Measurements from ENCODE around the gene RABGAP1L.

Gene RABGAP1L

GRCh38 chr1:174963529-174964125, 804.3 kb downstream of the RABGAP1L start:
- no peak for DNase-seq (ENCODE audit: low spot score)

GRCh38 chr1:174964261-174964971, 805.1 kb downstream of the RABGAP1L start:
- peak; percentile 6 for DNase-seq (ENCODE audit: low spot score)

- DNase-seq (ENCODE audit: low spot score): no peak
Measured at GRCh38 chr1:174964972-174965361, 805.6 kb downstream of the RABGAP1L start.

- no peak for DNase-seq (ENCODE audit: low spot score)
Measured at GRCh38 chr1:174965362-174966007, 806.2 kb downstream of the RABGAP1L start.

GRCh38 chr1:174966008-174966572, 806.8 kb downstream of the RABGAP1L start:
- no peak for DNase-seq (ENCODE audit: low spot score)

- DNase-seq (ENCODE audit: low spot score): no peak
Measured at GRCh38 chr1:174967845-174968705, 808.8 kb downstream of the RABGAP1L start.

GRCh38 chr1:174968750-174969244, 809.5 kb downstream of the RABGAP1L start:
- DNase-seq (ENCODE audit: low spot score): peak; percentile 13

GRCh38 chr1:174969977-174970376, 810.7 kb downstream of the RABGAP1L start:
- no peak for DNase-seq (ENCODE audit: low spot score)

GRCh38 chr1:174971466-174971865, 812.1 kb downstream of the RABGAP1L start:
- DNase-seq (ENCODE audit: low spot score): no peak

- DNase-seq (ENCODE audit: low spot score): no peak
Measured at GRCh38 chr1:174971902-174972301, 812.6 kb downstream of the RABGAP1L start.

GRCh38 chr1:174974711-174975119, 815.4 kb downstream of the RABGAP1L start:
- DNase-seq (ENCODE audit: low spot score): no peak

- no peak for DNase-seq (ENCODE audit: low spot score)
Measured at GRCh38 chr1:174975764-174976163, 816.4 kb downstream of the RABGAP1L start.

GRCh38 chr1:174976436-174977108, 817.3 kb downstream of the RABGAP1L start:
- DNase-seq (ENCODE audit: low spot score): peak; percentile 84

- DNase-seq (ENCODE audit: low spot score): peak; percentile 44
Measured at GRCh38 chr1:174982971-174983689, 823.8 kb downstream of the RABGAP1L start.

- DNase-seq (ENCODE audit: low spot score): no peak
Measured at GRCh38 chr1:174984952-174985351, 825.6 kb downstream of the RABGAP1L start.

- no peak for DNase-seq (ENCODE audit: low spot score)
Measured at GRCh38 chr1:174988539-174988938, 829.2 kb downstream of the RABGAP1L start.

GRCh38 chr1:174988986-174989385, 829.7 kb downstream of the RABGAP1L start:
- DNase-seq (ENCODE audit: low spot score): no peak

- no peak for DNase-seq (ENCODE audit: low spot score)
Measured at GRCh38 chr1:174989536-174990220, 830.4 kb downstream of the RABGAP1L start.

- peak; percentile 65 for DNase-seq (ENCODE audit: low spot score)
Measured at GRCh38 chr1:174990382-174990999, 831.2 kb downstream of the RABGAP1L start.
